Measurements from ENCODE around the gene HIGD2B.

Gene HIGD2B

DNA sequence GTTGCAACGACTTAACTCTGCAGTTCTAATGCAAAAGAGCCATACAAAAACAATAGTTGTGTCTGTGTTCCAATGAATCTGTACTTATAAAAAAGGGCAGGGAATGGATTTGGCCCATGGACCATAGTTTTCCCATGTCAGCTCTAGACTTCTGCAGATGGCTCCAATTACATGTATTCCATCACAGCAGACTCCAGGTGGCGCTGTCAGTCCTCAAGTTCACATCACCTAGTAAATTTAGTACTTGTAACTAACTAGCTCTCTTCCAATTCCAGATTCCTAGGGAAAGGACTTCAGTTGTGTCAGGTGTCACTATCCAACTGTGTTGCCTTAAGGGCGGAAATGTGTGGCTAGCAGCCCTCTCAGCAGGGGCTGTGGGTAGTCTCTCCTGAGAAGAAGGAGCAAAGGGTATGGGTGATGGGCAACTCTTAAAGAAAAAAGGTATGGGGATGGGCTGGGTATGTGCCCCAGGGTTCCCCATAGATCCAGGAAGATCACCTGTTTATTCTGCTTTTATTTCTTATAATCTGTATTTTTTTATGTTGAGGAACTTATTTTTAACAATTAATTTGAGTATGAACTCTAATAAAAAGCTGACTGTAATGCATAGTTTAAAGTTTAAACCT is 36.2 kb upstream of the HIGD2B start:
- TF ChIP-seq FOXP2 (optimal IDR thresholded peaks at IDR 0.05; ENCODE audit: borderline replicate concordance, extremely low read depth, extremely low read length, insufficient read depth): no peak
- TF ChIP-seq, protein P1, sequence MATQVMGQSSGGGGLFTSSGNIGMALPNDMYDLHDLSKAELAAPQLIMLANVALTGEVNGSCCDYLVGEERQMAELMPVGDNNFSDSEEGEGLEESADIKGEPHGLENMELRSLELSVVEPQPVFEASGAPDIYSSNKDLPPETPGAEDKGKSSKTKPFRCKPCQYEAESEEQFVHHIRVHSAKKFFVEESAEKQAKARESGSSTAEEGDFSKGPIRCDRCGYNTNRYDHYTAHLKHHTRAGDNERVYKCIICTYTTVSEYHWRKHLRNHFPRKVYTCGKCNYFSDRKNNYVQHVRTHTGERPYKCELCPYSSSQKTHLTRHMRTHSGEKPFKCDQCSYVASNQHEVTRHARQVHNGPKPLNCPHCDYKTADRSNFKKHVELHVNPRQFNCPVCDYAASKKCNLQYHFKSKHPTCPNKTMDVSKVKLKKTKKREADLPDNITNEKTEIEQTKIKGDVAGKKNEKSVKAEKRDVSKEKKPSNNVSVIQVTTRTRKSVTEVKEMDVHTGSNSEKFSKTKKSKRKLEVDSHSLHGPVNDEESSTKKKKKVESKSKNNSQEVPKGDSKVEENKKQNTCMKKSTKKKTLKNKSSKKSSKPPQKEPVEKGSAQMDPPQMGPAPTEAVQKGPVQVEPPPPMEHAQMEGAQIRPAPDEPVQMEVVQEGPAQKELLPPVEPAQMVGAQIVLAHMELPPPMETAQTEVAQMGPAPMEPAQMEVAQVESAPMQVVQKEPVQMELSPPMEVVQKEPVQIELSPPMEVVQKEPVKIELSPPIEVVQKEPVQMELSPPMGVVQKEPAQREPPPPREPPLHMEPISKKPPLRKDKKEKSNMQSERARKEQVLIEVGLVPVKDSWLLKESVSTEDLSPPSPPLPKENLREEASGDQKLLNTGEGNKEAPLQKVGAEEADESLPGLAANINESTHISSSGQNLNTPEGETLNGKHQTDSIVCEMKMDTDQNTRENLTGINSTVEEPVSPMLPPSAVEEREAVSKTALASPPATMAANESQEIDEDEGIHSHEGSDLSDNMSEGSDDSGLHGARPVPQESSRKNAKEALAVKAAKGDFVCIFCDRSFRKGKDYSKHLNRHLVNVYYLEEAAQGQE (IDR thresholded peaks at IDR 0.05; ENCODE audit: insufficient read depth in 1 of 2, low read depth in 2 of 2, low read length in 2 of 2): no peak
- no peak for TF ChIP-seq SIN3A (IDR thresholded peaks at IDR 0.05; ENCODE audit: borderline replicate concordance, insufficient read depth, low read length)
- TF ChIP-seq TAF1 (IDR thresholded peaks at IDR 0.05; ENCODE audit: borderline replicate concordance, insufficient read depth, low read length): no peak
- TF ChIP-seq POLR2AphosphoS5 (IDR thresholded peaks at IDR 0.05; ENCODE audit: low read depth, low read length): no peak

DNA sequence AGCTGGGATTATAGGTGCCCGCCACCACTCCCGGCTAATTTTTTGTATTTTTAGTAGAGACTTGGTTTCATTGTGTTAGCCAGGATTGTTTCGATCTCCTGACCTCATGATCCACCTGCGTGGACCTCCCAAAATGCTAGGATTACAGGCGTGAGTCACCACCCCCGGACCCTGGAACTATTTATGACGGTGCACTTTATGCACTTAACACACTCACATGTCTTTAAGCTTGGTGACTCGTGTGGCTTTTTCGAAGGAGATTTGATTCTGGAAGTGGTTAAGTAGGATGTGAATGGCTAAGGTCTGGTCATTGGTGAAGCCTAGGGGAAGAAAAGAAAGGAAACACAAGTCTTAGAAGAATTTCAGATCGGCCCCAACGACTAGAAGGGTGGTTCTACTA is 20.3 kb upstream of the HIGD2B start:
- TF ChIP-seq, protein P1 (IDR thresholded peaks at IDR 0.05; ENCODE audit: insufficient read depth in 1 of 2, low read depth in 2 of 2, low read length in 2 of 2): no peak
- no peak for TF ChIP-seq POLR2AphosphoS5 (IDR thresholded peaks at IDR 0.05; ENCODE audit: low read depth, low read length)
- no peak for TF ChIP-seq FOXP2 (optimal IDR thresholded peaks at IDR 0.05; ENCODE audit: borderline replicate concordance, extremely low read depth, extremely low read length, insufficient read depth)
- TF ChIP-seq TAF1 (IDR thresholded peaks at IDR 0.05; ENCODE audit: borderline replicate concordance, insufficient read depth, low read length): no peak
- TF ChIP-seq SIN3A (IDR thresholded peaks at IDR 0.05; ENCODE audit: borderline replicate concordance, insufficient read depth, low read length): no peak

DNA sequence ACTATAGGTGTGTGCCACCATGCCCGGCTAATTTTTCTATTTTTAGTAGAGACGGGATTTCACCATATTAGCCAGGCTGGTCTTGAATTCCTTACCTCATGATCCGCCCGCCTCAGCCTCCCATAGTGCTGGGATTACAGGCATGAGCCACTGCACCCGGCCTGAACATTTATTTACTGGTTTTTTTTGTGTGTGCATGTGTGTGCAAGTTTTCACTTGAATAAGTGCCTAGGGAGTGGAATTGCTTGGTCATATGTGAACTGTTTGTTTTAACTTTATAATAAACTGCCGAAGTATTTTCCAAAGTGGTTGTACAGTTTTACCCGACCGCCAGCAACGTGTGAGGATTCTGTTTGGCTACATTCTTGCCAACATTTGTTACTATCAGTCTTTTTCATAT is 14.1 kb upstream of the HIGD2B start:
- TF ChIP-seq SIN3A (IDR thresholded peaks at IDR 0.05; ENCODE audit: borderline replicate concordance, insufficient read depth, low read length) (no peak), POLR2AphosphoS5 (IDR thresholded peaks at IDR 0.05; ENCODE audit: low read depth, low read length) (no peak), TAF1 (IDR thresholded peaks at IDR 0.05; ENCODE audit: borderline replicate concordance, insufficient read depth, low read length) (no peak), FOXP2 (optimal IDR thresholded peaks at IDR 0.05; ENCODE audit: borderline replicate concordance, extremely low read depth, extremely low read length, insufficient read depth) (no peak)
- TF ChIP-seq, protein P1 (IDR thresholded peaks at IDR 0.05; ENCODE audit: insufficient read depth in 1 of 2, low read depth in 2 of 2, low read length in 2 of 2): no peak

DNA sequence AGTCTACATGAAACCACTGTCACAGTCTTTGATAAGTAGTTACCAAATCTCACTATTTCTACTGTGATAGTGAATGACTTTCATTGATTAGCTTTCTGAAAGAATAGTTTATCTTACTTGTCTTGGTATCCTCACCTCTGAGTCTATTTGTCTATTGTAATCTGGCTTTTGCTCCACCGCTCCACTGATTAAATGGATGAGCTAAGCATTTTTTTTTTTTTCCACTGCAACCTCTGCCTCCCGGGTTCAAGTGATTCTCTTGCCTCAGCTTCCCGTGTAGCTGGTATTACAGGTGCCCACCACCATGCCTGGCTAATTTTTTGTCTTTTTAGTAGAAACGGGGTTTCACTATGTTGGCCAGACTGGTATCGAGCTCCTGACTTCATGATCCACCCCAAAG is 13.0 kb upstream of the HIGD2B start:
- no peak for TF ChIP-seq POLR2AphosphoS5 (IDR thresholded peaks at IDR 0.05; ENCODE audit: low read depth, low read length)
- no peak for TF ChIP-seq SIN3A (IDR thresholded peaks at IDR 0.05; ENCODE audit: borderline replicate concordance, insufficient read depth, low read length)
- no peak for TF ChIP-seq FOXP2 (optimal IDR thresholded peaks at IDR 0.05; ENCODE audit: borderline replicate concordance, extremely low read depth, extremely low read length, insufficient read depth)
- TF ChIP-seq TAF1 (IDR thresholded peaks at IDR 0.05; ENCODE audit: borderline replicate concordance, insufficient read depth, low read length): no peak
- TF ChIP-seq, protein P1 (IDR thresholded peaks at IDR 0.05; ENCODE audit: insufficient read depth in 1 of 2, low read depth in 2 of 2, low read length in 2 of 2): no peak
